Pancreas (tissue), 10 donors: Measurements from ENCODE around the gene HOXA3. TPM values are rescaled to one million over a fixed set of nuclear protein-coding genes. Genes with fewer than 3 reads are reported as not detected.

ENCODE experiments used
- ATAC-seq, 4 donors: fragments of 200-7000 bp; cut with Tn5 transposase; one replicate each; pipeline versions ENCODE4 v1.8.0 to v1.9.1; 2020; ENCODE audit warnings: mild to moderate bottlenecking in 4 of 4, moderate library complexity in 4 of 4
- DNase-seq, 6 donors: peaks; one replicate each; pipeline ENCODE4 v3.0.0-alpha.2; 2020
- FAIRE-seq: peaks from 2 replicates; lab custom pipeline; 2012; peaks lifted over from hg19 to GRCh38; lab: Jason Lieb, UNC
- H3K27ac ChIP-seq, 4 donors: fragments of 200-600 bp; sonication (generic); 1 replicate in 3 of 4; 2 replicates in 1 of 4; pipeline versions ENCODE4 v1.5.0 to v1.8.0; 2020
- H3K27me3 ChIP-seq, 4 donors: fragments of 200-600 bp; one replicate each; pipeline ENCODE4 v1.8.0; 2021
- H3K36me3 ChIP-seq, 3 donors: fragments of 200-600 bp; sonication (generic) in 1 of 3; one replicate each; pipeline versions ENCODE4 v1.5.0 to v1.8.0; 2020 to 2021
- H3K4me1 ChIP-seq, 3 donors: fragments of 200-600 bp; one replicate each; pipeline ENCODE4 v1.8.0; 2021
- H3K4me3 ChIP-seq, 4 donors: fragments of 200-600 bp; sonication (generic) in 2 of 4; one replicate each; pipeline versions ENCODE4 v1.5.0 to v1.8.0; 2020 to 2021
- H3K9me3 ChIP-seq, 4 donors: fragments of 200-600 bp; one replicate each; pipeline ENCODE4 v1.8.0; 2021
- WGBS, 2 donors: extraction: QIAGEN DNeasy Blood & Tissue Kit; methylation state at CpG; one replicate each; pipeline ENCODE4 v1.1.7; 2013; 5-methylcytosine and 5-hydroxymethylcytosine counted together
- intact Hi-C, 3 donors: fragments of 100-400 bp; cut with DNase I; formaldehyde crosslinking; loops; one replicate each; pipeline versions ENCODE4 v1.11.1 to v1.14.2; 2022
- polyA plus RNA-seq, 2 donors: library from polyadenylated mRNA; stranded (reverse); fragments of 200-250 nt; gene quantifications; one replicate each; pipeline ENCODE4 v1.2.3, GENCODE V29; 2013
- total RNA-seq, 6 donors: library from RNA; stranded (reverse); fragmentation: NEBNext Ultra II Directional in 4 of 6; extraction: Animal tissue kit (Norgen Biotek cat#: 25700) in 4 of 6; gene quantifications; one replicate each; pipeline versions ENCODE4 v1.2.1 to v1.2.4, GENCODE V29; 2021 to 2023
- TF ChIP-seq, protein P1 (sequence below), 4 donors: fragments of 200-600 bp; sonication (generic) in 3 of 4; IDR thresholded peaks; one replicate each; pipeline versions ENCODE4 v1.5.0 to v1.8.0; 2021; ENCODE audit warnings: antibody characterized with exemption in 4 of 4
- donor health status: healthy with polysubstance abuse.
- donor health status: DM: no; HTN: no; CAD: no; lungs with moderate emphysema.
- donor health status: DM: no; HTN: no; CAD: no.
- donor health status: control.
- donor health status: control.
- donor health status: Bipolar disorder and iron deficiency.
- donor health status: DM: yes; HTN: yes; CAD: no.
- donor health status: DM: no; HTN: no; CAD: no.
- donor health status: DM: no; HTN: no; CAD: no.
- donor health status: DM: yes; HTN: yes; CAD: no.

Gene HOXA3
- total and polyA plus RNA-seq, 8 donors, result 0.13 to 1.9 (median 0.43) TPM; not detected in 1

DNA sequence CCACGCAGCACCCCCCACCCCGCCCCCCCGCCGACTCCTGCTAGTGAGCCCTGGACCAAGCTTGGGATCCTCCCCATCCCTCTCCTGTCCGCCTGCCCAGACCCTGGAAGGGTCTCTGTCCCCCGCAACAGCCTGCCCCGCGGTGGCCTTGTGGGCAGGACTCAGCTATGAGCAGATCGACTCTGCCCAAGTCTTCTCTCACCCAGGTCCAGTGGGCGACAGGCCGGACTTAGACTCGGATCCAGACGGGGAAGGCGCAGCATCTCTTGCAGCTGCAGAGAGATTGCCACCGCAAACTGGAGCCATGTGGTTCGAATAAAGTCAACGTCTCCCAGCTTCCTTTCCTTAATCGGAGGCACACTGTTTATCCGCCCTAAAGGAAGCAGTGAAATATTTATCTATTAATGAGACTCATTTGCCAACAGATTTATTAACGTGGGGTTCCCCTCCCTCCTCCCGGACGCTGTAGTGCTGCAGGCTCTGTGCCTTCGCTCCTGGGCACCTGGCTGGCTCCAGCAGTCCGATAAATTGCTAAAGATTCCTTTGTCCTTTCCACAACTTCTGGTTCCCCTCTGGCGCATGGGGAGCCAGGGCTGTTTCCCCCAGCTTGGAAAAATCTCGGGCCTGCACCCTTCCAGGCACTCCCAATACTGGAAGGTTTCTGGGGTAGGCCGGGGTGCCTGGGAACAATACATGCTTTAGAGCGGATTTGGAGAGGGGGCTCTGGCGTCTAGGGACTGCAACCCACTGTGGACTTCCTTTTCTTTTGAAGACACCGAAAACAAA, 4.7 kb upstream of the HOXA3 start:
- WGBS, 2 donors, result 8 to 13% methylated on average over 29 to 30 of the region's 30 CpGs
- DNase-seq (peak in 4 of 6 donors; percentile 0 to 69 (median 4)), ATAC-seq (no peak), FAIRE-seq (no peak)
- no peaks in the 10 kb centered on the region for H3K36me3 ChIP-seq
- peaks cover 15 to 88% (median 38%) of the 10 kb centered on the region in 4 donors for H3K27me3 ChIP-seq
- intact Hi-C loops, result loop anchor here in 1 of 3 donors (10.0 kb wide), 1 partner anchor 1302 kb away; no protein-coding TSS in a partner anchor
- H3K9me3 ChIP-seq, result no peaks in the 10 kb centered on the region
- H3K4me1 ChIP-seq, result peaks cover 0 to 5% (median 4%) of the 10 kb centered on the region in 3 donors
- no peak overlapping the region for H3K27ac ChIP-seq
- H3K4me3 ChIP-seq, result peak overlapping the region in 1 of 4 donors; percentile 29
- TF ChIP-seq, protein P1, sequence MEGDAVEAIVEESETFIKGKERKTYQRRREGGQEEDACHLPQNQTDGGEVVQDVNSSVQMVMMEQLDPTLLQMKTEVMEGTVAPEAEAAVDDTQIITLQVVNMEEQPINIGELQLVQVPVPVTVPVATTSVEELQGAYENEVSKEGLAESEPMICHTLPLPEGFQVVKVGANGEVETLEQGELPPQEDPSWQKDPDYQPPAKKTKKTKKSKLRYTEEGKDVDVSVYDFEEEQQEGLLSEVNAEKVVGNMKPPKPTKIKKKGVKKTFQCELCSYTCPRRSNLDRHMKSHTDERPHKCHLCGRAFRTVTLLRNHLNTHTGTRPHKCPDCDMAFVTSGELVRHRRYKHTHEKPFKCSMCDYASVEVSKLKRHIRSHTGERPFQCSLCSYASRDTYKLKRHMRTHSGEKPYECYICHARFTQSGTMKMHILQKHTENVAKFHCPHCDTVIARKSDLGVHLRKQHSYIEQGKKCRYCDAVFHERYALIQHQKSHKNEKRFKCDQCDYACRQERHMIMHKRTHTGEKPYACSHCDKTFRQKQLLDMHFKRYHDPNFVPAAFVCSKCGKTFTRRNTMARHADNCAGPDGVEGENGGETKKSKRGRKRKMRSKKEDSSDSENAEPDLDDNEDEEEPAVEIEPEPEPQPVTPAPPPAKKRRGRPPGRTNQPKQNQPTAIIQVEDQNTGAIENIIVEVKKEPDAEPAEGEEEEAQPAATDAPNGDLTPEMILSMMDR (IDR thresholded peaks at IDR 0.05), result no peak

DNA sequence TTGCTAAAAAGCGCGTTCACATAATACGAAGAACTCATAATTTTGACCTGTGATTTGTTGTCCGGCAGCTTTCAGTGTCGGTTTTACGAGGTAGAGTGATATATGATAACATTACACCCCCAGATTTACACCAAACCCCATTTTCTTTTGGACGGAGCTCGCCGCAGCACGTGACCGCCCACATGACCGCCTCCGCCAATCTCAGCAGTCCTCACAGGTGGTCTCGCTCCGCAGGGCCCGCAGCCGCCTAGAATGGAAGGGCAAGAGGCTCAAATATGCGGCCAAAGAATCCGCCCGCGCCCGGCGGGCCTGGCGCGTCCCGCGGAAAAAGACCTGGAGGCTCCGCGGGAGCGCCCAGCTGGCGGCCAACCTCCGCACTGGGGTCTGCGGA, 4.1 kb upstream of the HOXA3 start, which contains the start of gene HOXA7:
TSS of gene HOXA7 (minus strand) at position 168 of the 391 bp plus-strand sequence. CDS start at position 38, 130 bp downstream.
- no peaks in the 10 kb centered on the region for H3K36me3 ChIP-seq
- H3K9me3 ChIP-seq, result no peaks in the 10 kb centered on the region
- H3K27ac ChIP-seq, result no peak within 1 kb of the TSS
- H3K27me3 ChIP-seq, result peaks cover 15 to 82% (median 39%) of the 10 kb centered on the region in 4 donors
- no peak for FAIRE-seq
- 5 to 7% methylated on average over 33 of the region's 33 CpGs for WGBS, 2 donors
- peak in 4 of 6 donors; percentile 1 to 59 (median 34) for DNase-seq
- peak within 1 kb of the TSS in 1 of 4 donors; percentile 29 for H3K4me3 ChIP-seq
- intact Hi-C loops, result loop anchor here in 1 of 3 donors (10.0 kb wide), 1 partner anchor 1302 kb away; no protein-coding TSS in a partner anchor
- TF ChIP-seq, protein P1 (IDR thresholded peaks at IDR 0.05), result no peak
- ATAC-seq, result no peak
- peaks cover 0 to 5% (median 4%) of the 10 kb centered on the region in 3 donors for H3K4me1 ChIP-seq

DNA sequence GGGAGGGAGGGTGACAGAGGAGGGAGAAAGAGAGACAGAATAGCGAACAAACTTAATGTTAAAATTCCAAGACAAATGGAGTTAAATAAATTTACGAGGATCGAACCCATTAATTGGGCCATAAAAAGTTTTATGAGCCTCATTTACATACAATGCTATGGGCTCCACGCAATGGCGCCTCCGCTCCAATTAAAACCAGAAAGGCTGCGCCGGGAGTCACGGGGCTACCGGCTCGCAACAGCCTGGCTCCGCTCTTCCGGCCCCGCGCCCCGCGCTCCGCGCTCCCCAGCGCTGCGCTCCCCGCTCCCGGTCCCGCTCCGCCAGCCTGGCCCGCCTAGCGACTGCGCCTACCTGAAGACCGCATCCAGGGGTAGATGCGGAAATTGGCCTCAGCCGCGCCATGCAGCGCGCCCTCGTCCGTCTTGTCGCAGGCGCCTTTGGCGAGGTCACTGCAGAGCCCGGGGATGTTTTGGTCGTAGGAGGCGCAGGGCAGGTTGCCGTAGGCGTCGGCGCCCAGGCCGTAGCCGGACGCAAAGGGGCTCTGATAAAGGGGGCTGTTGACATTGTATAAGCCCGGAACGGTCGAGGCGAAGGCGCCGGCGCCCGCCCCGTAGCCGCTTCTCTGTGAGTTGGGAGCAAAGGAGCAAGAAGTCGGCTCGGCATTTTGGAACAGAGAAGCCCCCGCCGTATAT, 3.6 kb upstream of the HOXA3 start:
- peak in 5 of 6 donors; percentile 1 to 62 (median 12) for DNase-seq

DNA sequence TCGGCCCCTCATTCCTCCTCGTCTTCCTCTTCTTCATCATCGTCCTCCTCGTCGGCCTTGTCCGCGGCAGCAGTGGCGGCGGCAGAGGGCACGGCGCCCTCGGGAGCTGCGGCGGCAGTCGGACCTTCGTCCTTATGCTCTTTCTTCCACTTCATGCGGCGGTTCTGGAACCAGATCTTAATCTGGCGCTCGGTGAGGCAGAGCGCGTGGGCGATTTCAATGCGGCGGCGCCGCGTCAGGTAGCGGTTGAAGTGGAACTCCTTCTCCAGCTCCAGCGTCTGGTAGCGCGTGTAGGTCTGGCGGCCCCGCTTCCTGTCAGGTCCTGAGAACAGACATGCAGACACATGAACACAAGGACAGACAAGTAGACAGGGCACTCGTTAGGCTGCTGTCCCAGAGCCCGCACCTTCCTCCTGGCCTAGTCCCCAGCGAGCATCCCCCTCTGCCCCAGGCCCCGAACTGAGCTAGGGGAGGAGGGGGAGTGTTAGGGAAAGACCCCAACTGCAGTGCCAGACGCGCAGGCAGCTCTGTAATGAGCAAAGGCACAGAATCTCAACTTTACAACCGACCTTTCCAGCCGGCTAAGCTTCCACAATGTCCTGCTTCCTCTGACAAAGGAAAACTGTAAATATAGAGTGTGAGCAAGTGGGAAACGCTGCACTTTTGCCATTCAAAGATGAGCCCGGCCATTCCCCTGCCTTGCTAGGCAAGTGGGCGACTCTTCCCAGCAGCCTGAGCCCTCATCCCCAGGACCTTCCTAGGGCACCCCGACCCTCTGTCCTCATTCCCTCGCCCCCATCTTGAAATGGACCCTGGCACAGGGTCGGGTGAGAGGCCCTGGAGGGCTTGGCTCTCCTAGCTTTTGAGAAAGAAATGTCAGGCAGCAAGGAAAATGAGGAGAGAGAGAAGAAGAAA, 2.8 kb upstream of the HOXA3 start:
- ATAC-seq (no peak), FAIRE-seq (no peak), DNase-seq (peak in 5 of 6 donors; percentile 1 to 61 (median 6))
- no peaks in the 10 kb centered on the region for H3K36me3 ChIP-seq
- WGBS, 2 donors, result 11 to 12% methylated on average over 48 of the region's 48 CpGs
- H3K9me3 ChIP-seq, result no peaks in the 10 kb centered on the region
- H3K4me1 ChIP-seq, result peaks cover 0 to 10% (median 0%) of the 10 kb centered on the region in 3 donors
- H3K4me3 ChIP-seq, result no peak overlapping the region
- peaks cover 19 to 81% (median 39%) of the 10 kb centered on the region in 4 donors for H3K27me3 ChIP-seq
- TF ChIP-seq, protein P1 (IDR thresholded peaks at IDR 0.05), result no peak
- no peak overlapping the region for H3K27ac ChIP-seq
- intact Hi-C loops, result loop anchor here in 1 of 3 donors (10.0 kb wide), 1 partner anchor 1300 kb away; no protein-coding TSS in a partner anchor

More for the DNA sequence above, 3.6 kb upstream of the HOXA3 start:
- peaks cover 19 to 84% (median 39%) of the 10 kb centered on the region in 4 donors for H3K27me3 ChIP-seq
- FAIRE-seq (no peak), ATAC-seq (no peak)
- peaks cover 0 to 9% (median 5%) of the 10 kb centered on the region in 3 donors for H3K4me1 ChIP-seq
- no peaks in the 10 kb centered on the region for H3K9me3 ChIP-seq
- 5 to 8% methylated on average over 58 to 63 of the region's 63 CpGs for WGBS, 2 donors
- intact Hi-C loops, result loop anchor here in 1 of 3 donors (10.0 kb wide), 1 partner anchor 1301 kb away; no protein-coding TSS in a partner anchor
- TF ChIP-seq, protein P1 (IDR thresholded peaks at IDR 0.05), result no peak
- H3K36me3 ChIP-seq, result no peaks in the 10 kb centered on the region
- peak overlapping the region in 1 of 4 donors; percentile 29 for H3K4me3 ChIP-seq
- no peak overlapping the region for H3K27ac ChIP-seq
